HEK293 (cell line): ENCODE measurements around the gene IQSEC1.

Source experiments
- CTCF ChIA-PET: fragments of 350-600 bp; formaldehyde crosslinking; extraction: SDS; loops from one replicate; lab custom pipeline; 2021; ENCODE audit warnings: antibody characterized with exemption; lab: Yijun Ruan, JAX
- POLR2A ChIA-PET: fragments of 300-600 bp; formaldehyde crosslinking; extraction: SDS; loops from one replicate; lab custom pipeline; 2020; ENCODE audit warnings: antibody characterized with exemption, inconsistent platforms; lab: Yijun Ruan, JAX
- H3K27ac ChIP-seq: fragments of 200-500 bp; sonication (Bioruptor generic); 2 replicates; pipeline ENCODE4 v1.5.1; 2014; ENCODE audit warnings: low read depth, low read length, control low read depth, inconsistent platforms; ENCODE audit errors: extremely low read depth
- H3K36me3 ChIP-seq, 2 experiments: fragments of 200-500 bp in 1 of 2; sonication (Bioruptor generic) in 1 of 2; 1 replicate in 1 of 2; 2 replicates in 1 of 2; pipeline ENCODE4 v1.5.1; 2014 to 2017; ENCODE audit warnings: inconsistent platforms in 2 of 2, low read length in 2 of 2; ENCODE audit not compliant: control insufficient read depth in 2 of 2, insufficient read depth in 1 of 2
- H3K4me1 ChIP-seq: fragments of 200-500 bp; sonication (Bioruptor generic); 2 replicates; pipeline ENCODE4 v1.5.1; 2014; ENCODE audit warnings: mild to moderate bottlenecking, low read length, inconsistent platforms; ENCODE audit not compliant: control insufficient read depth, insufficient read depth
- H3K4me3 ChIP-seq: 2 replicates; pipeline ENCODE4 v1.5.1; 2011; ENCODE audit warnings: low read depth, mild to moderate bottlenecking, control low read depth, low read length, moderate library complexity
- H3K9me3 ChIP-seq: fragments of 200-500 bp; sonication (Bioruptor generic); 2 replicates; pipeline ENCODE4 v1.5.1; 2014; ENCODE audit warnings: low read depth, low read length, inconsistent platforms; ENCODE audit not compliant: control insufficient read depth, insufficient read depth
- CTCF ChIP-seq: fragments of 450-650 bp; formaldehyde crosslinking; IDR thresholded peaks from 2 replicates; pipeline ENCODE4 v1.5.1; 2016; ENCODE audit warnings: missing biosample characterization, missing genetic modification characterization
- KLF7 ChIP-seq: fragments of 450-650 bp; formaldehyde crosslinking; IDR thresholded peaks from 2 replicates; pipeline ENCODE4 v1.5.1; 2016; ENCODE audit warnings: missing biosample characterization, missing genetic modification characterization, borderline replicate concordance
- KLF8 ChIP-seq: fragments of 450-650 bp; formaldehyde crosslinking; IDR thresholded peaks from 2 replicates; pipeline ENCODE4 v1.5.1; 2016; ENCODE audit warnings: missing biosample characterization, missing genetic modification characterization
- PRDM1 ChIP-seq: fragments of 450-650 bp; formaldehyde crosslinking; IDR thresholded peaks from 2 replicates; pipeline ENCODE4; 2016; ENCODE audit warnings: missing biosample characterization, missing genetic modification characterization
- RBAK ChIP-seq: fragments of 450-650 bp; formaldehyde crosslinking; IDR thresholded peaks from 2 replicates; pipeline ENCODE4 v1.5.1; 2016; ENCODE audit warnings: missing biosample characterization, missing genetic modification characterization
- REPIN1 ChIP-seq: fragments of 450-650 bp; formaldehyde crosslinking; IDR thresholded peaks from 2 replicates; pipeline ENCODE4 v1.5.1; 2017; ENCODE audit warnings: missing biosample characterization, missing genetic modification characterization, low read depth
- YY2 ChIP-seq: fragments of 450-650 bp; formaldehyde crosslinking; IDR thresholded peaks from 2 replicates; pipeline ENCODE4 v1.5.1; 2016; ENCODE audit warnings: missing biosample characterization, missing genetic modification characterization
- ZBTB48 ChIP-seq: fragments of 450-650 bp; formaldehyde crosslinking; IDR thresholded peaks from 2 replicates; pipeline ENCODE4 v1.5.1; 2016; ENCODE audit warnings: missing biosample characterization, missing genetic modification characterization
- ZFP37 ChIP-seq: fragments of 450-650 bp; formaldehyde crosslinking; IDR thresholded peaks from 2 replicates; pipeline ENCODE4 v1.5.1; 2016; ENCODE audit warnings: missing biosample characterization, missing genetic modification characterization
- ZNF10 ChIP-seq: fragments of 450-650 bp; formaldehyde crosslinking; IDR thresholded peaks from 2 replicates; pipeline ENCODE4 v1.5.1; 2017; ENCODE audit warnings: missing biosample characterization, missing genetic modification characterization
- ZNF148 ChIP-seq: fragments of 450-650 bp; formaldehyde crosslinking; IDR thresholded peaks from 2 replicates; pipeline ENCODE4 v1.5.0; 2017; ENCODE audit warnings: missing biosample characterization, missing genetic modification characterization, borderline replicate concordance
- ZNF280D ChIP-seq: fragments of 450-650 bp; formaldehyde crosslinking; IDR thresholded peaks from 2 replicates; pipeline ENCODE4 v1.5.1; 2016; ENCODE audit warnings: missing biosample characterization, missing genetic modification characterization
- ZNF548 ChIP-seq: fragments of 450-650 bp; formaldehyde crosslinking; IDR thresholded peaks from 2 replicates; pipeline ENCODE4 v1.5.1; 2016; ENCODE audit warnings: missing biosample characterization, missing genetic modification characterization
- ZNF560 ChIP-seq: fragments of 450-650 bp; formaldehyde crosslinking; IDR thresholded peaks from 2 replicates; pipeline ENCODE4 v1.5.1; 2017; ENCODE audit warnings: missing biosample characterization, missing genetic modification characterization, borderline replicate concordance
- ZNF610 ChIP-seq: fragments of 450-650 bp; formaldehyde crosslinking; IDR thresholded peaks from 2 replicates; pipeline ENCODE4 v1.5.1; 2016; ENCODE audit warnings: missing biosample characterization, missing genetic modification characterization, borderline replicate concordance
- ZNF654 ChIP-seq: fragments of 450-650 bp; formaldehyde crosslinking; IDR thresholded peaks from 2 replicates; pipeline ENCODE4 v1.5.1; 2016; ENCODE audit warnings: low read depth, missing biosample characterization, missing genetic modification characterization
- ZNF658 ChIP-seq: fragments of 450-650 bp; formaldehyde crosslinking; IDR thresholded peaks from 2 replicates; pipeline ENCODE4; 2016; ENCODE audit warnings: missing biosample characterization, missing genetic modification characterization
- ZNF747 ChIP-seq: fragments of 450-650 bp; formaldehyde crosslinking; IDR thresholded peaks from 2 replicates; pipeline ENCODE4 v1.5.1; 2016; ENCODE audit warnings: missing biosample characterization, missing genetic modification characterization

The IQSEC1 gene

GRCh38 chr3:12891985-12892839 lies 181.0 kb downstream of the IQSEC1 start (continued):
- no peak for TF ChIP-seq KLF8 (tag by site-specific recombination)
- TF ChIP-seq REPIN1 (tag by site-specific recombination), result no peak
- no peak for TF ChIP-seq RBAK
- no peak for TF ChIP-seq ZNF548 (tag by site-specific recombination)
- TF ChIP-seq ZNF560 (tag by site-specific recombination), result no peak
- no peak for TF ChIP-seq ZNF658
- no peak for TF ChIP-seq ZFP37
- TF ChIP-seq ZNF10, result no peak
- TF ChIP-seq, all 188 proteins: peak for 13

- CTCF ChIA-PET, result interaction anchor here (0.6 to 8.4 kb wide), 25 partner anchors 8 to 1036 kb away, joined by 3 to 71 read pairs (median 5); partner anchors contain the start of gene RPL32
- Histone ChIP-seq H3K4me3 (no peak overlapping the region), H3K9me3 (no peaks in the 10 kb centered on the region), H3K36me3 (no peaks in the 10 kb centered on the region), H3K27ac (no peak overlapping the region), H3K4me1 (no peaks in the 10 kb centered on the region)
- POLR2A ChIA-PET, result interaction anchor here (0.5 kb wide), 1 partner anchor 64 kb away, joined by 5 read pairs; no protein-coding TSS in a partner anchor
- 0 out of 2 replicates have a peak, but pooled peaks have one; percentile 50 for TF ChIP-seq ZBTB48 (tag by site-specific recombination)
- TF ChIP-seq ZNF148 (tag by site-specific recombination), result no peak
- no peak for TF ChIP-seq KLF8 (tag by site-specific recombination)
- no peak for TF ChIP-seq KLF7 (tag by site-specific recombination)
These were observed 181.7 kb downstream of the IQSEC1 start for GRCh38 chr3:12891391-12891984.

GRCh38 chr3:12890610-12891390 lies 182.4 kb downstream of the IQSEC1 start:
- TF ChIP-seq YY2 (tag by site-specific recombination) (no peak), ZNF610 (tag by site-specific recombination) (no peak), ZNF747 (tag by site-specific recombination) (no peak), PRDM1 (tag by site-specific recombination) (peak; percentile 5; the same call in 1 of the 2 replicates), CTCF (tag by site-specific recombination) (0 out of 2 replicates have a peak, but pooled peaks have one; percentile 15), ZNF280D (no peak), ZNF654 (tag by site-specific recombination) (peak; percentile 58)
- TF ChIP-seq, all 188 proteins: peak for 3
- POLR2A ChIA-PET, result no interaction called here

More at GRCh38 chr3:12890610-12891390, 182.4 kb downstream of the IQSEC1 start:
- Histone ChIP-seq H3K27ac (no peak overlapping the region), H3K4me3 (no peak overlapping the region), H3K9me3 (no peaks in the 10 kb centered on the region), H3K36me3 (no peaks in the 10 kb centered on the region), H3K4me1 (no peaks in the 10 kb centered on the region)
- CTCF ChIA-PET, result interaction anchor here (0.6 to 8.4 kb wide), 17 partner anchors 7 to 1035 kb away, joined by 3 to 71 read pairs (median 5); partner anchors contain the start of gene RPL32
